ENCODE measurements around the gene WARS2.

GRCh38 chr1:119083479-119083878 is 57.0 kb downstream of the WARS2 start:
- TF ChIP-seq CTCF (IDR thresholded peaks at IDR 0.05), result no peak
- TF ChIP-seq POLR2A (IDR thresholded peaks at IDR 0.05), result no peak

Measured in testis (tissue), 2 donors.